CD14-positive monocyte (primary cell): ENCODE data around the gene DCLK2. TPM values are rescaled to one million over a fixed set of nuclear protein-coding genes. Genes with fewer than 3 reads are reported as not detected.

ENCODE experiments used
- DNase-seq, 3 donors: peaks; one replicate each; pipeline ENCODE4 v3.0.0-alpha.2; 2011 to 2022
- H2AFZ ChIP-seq: 2 replicates; pipeline ENCODE4 v1.6.0; 2012; ENCODE audit warnings: mild to moderate bottlenecking, low read depth, low read length, inconsistent platforms; ENCODE audit not compliant: insufficient read depth, poor library complexity, severe bottlenecking
- H3K27ac ChIP-seq, 2 donors: 1 replicate in 1 of 2; 2 replicates in 1 of 2; pipeline ENCODE4 v1.5.1; 2012 to 2013; ENCODE audit warnings: low read length in 2 of 2, control low read depth in 1 of 2, inconsistent platforms in 1 of 2, low read depth in 1 of 2, mild to moderate bottlenecking in 1 of 2
- H3K27me3 ChIP-seq, 2 donors: one replicate each; pipeline versions ENCODE4 v1.6.0 to v1.6.1; 2011 to 2013; ENCODE audit warnings: low read length in 2 of 2; ENCODE audit not compliant: control insufficient read depth in 2 of 2, insufficient read depth in 2 of 2
- H3K36me3 ChIP-seq, 2 donors: replicated peaks in 1 of 2; 1 replicate in 1 of 2; 2 replicates in 1 of 2; pipeline versions ENCODE4 v1.5.1 to v1.6.1; 2012 to 2013; ENCODE audit warnings: low read length in 2 of 2, control low read depth in 1 of 2, inconsistent platforms in 1 of 2, mild to moderate bottlenecking in 1 of 2; ENCODE audit not compliant: insufficient read depth in 2 of 2, control insufficient read depth in 1 of 2
- H3K4me1 ChIP-seq, 2 donors: 1 replicate in 1 of 2; 2 replicates in 1 of 2; pipeline versions ENCODE4 v1.5.1 to v1.6.1; 2012 to 2013; ENCODE audit warnings: low read length in 2 of 2, control low read depth in 1 of 2, inconsistent platforms in 1 of 2, mild to moderate bottlenecking in 1 of 2, moderate library complexity in 1 of 2; ENCODE audit not compliant: insufficient read depth in 2 of 2, control insufficient read depth in 1 of 2
- H3K4me2 ChIP-seq: replicated peaks from 2 replicates; pipeline ENCODE3; 2012; ENCODE audit warnings: low read length, moderate library complexity, mild to moderate bottlenecking; ENCODE audit not compliant: poor library complexity, severe bottlenecking; ENCODE audit errors: extremely low read depth
- H3K4me3 ChIP-seq, 3 experiments: fragments of 200-600 bp in 1 of 3; sonication (generic) in 1 of 3; replicated peaks in 1 of 3; 1 replicate in 2 of 3; 2 replicates in 1 of 3; pipeline ENCODE4 v1.5.1; 2011 to 2013; ENCODE audit warnings: low read length in 3 of 3, mild to moderate bottlenecking in 3 of 3, control low read depth in 2 of 3, low read depth in 2 of 3, inconsistent platforms in 1 of 3, moderate library complexity in 1 of 3
- H3K79me2 ChIP-seq: 2 replicates; pipeline ENCODE4 v1.6.0; 2012; ENCODE audit warnings: mild to moderate bottlenecking, control low read depth, inconsistent platforms, low read length, moderate library complexity; ENCODE audit not compliant: insufficient read depth
- H3K9ac ChIP-seq: 2 replicates; pipeline ENCODE4 v1.6.0; 2017; ENCODE audit warnings: low read length, mild to moderate bottlenecking; ENCODE audit not compliant: insufficient read depth, poor library complexity, severe bottlenecking
- H3K9me3 ChIP-seq, 2 donors: replicated peaks in 1 of 2; 1 replicate in 1 of 2; 2 replicates in 1 of 2; pipeline versions ENCODE4 v1.5.1 to v1.6.1; 2012 to 2013; ENCODE audit warnings: low read length in 2 of 2, control low read depth in 1 of 2; ENCODE audit not compliant: control insufficient read depth in 1 of 2, insufficient read depth in 1 of 2
- H4K20me1 ChIP-seq: 2 replicates; pipeline ENCODE4 v1.6.0; 2012; ENCODE audit warnings: mild to moderate bottlenecking, low read length, control low read depth, moderate library complexity; ENCODE audit not compliant: insufficient read depth
- H3K27ac Mint-ChIP-seq, 7 donors: one replicate each; pipeline ENCODE4 v1.8.0; 2020; ENCODE audit warnings: mild to moderate bottlenecking in 7 of 7, mixed read lengths in 7 of 7, moderate library complexity in 6 of 7, inconsistent platforms in 2 of 7
- H3K27me3 Mint-ChIP-seq, 3 donors: one replicate each; pipeline ENCODE4 v1.8.0; 2021 to 2022; ENCODE audit warnings: low read depth in 3 of 3, mild to moderate bottlenecking in 3 of 3, mixed read lengths in 3 of 3, moderate library complexity in 3 of 3, inconsistent platforms in 1 of 3
- H3K36me3 Mint-ChIP-seq, 2 donors: one replicate each; pipeline ENCODE4 v1.8.0; 2020; ENCODE audit warnings: mixed read lengths in 2 of 2, inconsistent platforms in 1 of 2, mild to moderate bottlenecking in 1 of 2
- H3K4me1 Mint-ChIP-seq: one replicate; pipeline ENCODE4 v1.8.0; 2020; ENCODE audit warnings: mild to moderate bottlenecking, mixed read lengths
- H3K4me3 Mint-ChIP-seq, 2 donors: one replicate each; pipeline ENCODE4 v1.8.0; 2020; ENCODE audit warnings: mild to moderate bottlenecking in 2 of 2, mixed read lengths in 2 of 2, moderate library complexity in 1 of 2
- H3K9me3 Mint-ChIP-seq, 7 donors: one replicate each; pipeline ENCODE4 v1.8.0; 2020 to 2022; ENCODE audit warnings: mixed read lengths in 7 of 7, mild to moderate bottlenecking in 6 of 7, moderate library complexity in 6 of 7, inconsistent platforms in 2 of 7
- WGBS: methylation state at CpG from one replicate; pipeline ENCODE4 v1.1.5; 2013; ENCODE audit warnings: missing lambda C conversion rate; ENCODE audit not compliant: insufficient coverage; 5-methylcytosine and 5-hydroxymethylcytosine counted together
- intact Hi-C, 2 donors: fragments of 100-400 bp; cut with micrococcal nuclease; formaldehyde crosslinking; loops; one replicate each; pipeline versions ENCODE4 v1.15.0 to v1.15.1; 2023
- polyA plus RNA-seq, 3 donors: library from polyadenylated mRNA; depleted of rRNA in 1 of 3; unstranded in 2 of 3; stranded (reverse) in 1 of 3; fragments of 300-500 nt in 2 of 3; fragments of >200 nt in 1 of 3; fragmentation: Illumina TruSeq in 2 of 3; gene quantifications; 1 replicate in 2 of 3; 2 replicates in 1 of 3; pipeline ENCODE4 v1.2.3, GENCODE V29; 2012 to 2021
- TF ChIP-seq, protein P1 (sequence below): fragments of 200-600 bp; IDR thresholded peaks from one replicate; pipeline ENCODE4 v1.8.0; 2022; ENCODE audit warnings: antibody characterized with exemption, mild to moderate bottlenecking

DCLK2 gene
- polyA plus RNA-seq, 3 donors, result 0.13 TPM; not detected in 2

DNA sequence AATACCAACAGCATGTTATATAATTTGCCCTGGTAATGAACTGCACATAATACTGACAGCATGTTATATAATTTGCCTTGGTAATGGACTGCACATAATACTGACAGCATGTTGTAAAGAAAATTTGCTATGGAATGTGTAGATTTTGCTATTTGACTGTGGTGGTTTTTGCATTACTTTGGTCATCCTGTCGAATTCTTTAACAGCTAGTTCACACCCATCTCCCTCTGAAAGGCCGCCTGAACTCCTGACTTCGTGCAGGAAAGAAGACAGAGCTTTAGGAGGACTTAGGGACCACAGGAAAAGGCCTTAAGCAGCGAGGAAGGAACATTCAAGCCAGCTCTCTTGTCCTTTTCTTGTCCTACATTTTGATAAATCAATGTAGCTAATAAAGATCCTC is 45.2 kb upstream of the DCLK2 start:
- peaks cover 0 to 12% (median 6%) of the 10 kb centered on the region in 7 donors for H3K9me3 Mint-ChIP-seq
- H3K27ac Mint-ChIP-seq, result peak overlapping the region in 1 of 7 donors; percentile 43
- intact Hi-C loops, result no loop called here
- Histone ChIP-seq H3K79me2 (no peaks in the 10 kb centered on the region), H3K9me3 (no peaks in the 10 kb centered on the region), H3K27me3 (no peaks in the 10 kb centered on the region), H4K20me1 (no peaks in the 10 kb centered on the region), H3K27ac (no peak overlapping the region), H3K4me3 (no peak overlapping the region), H2AFZ (no peak overlapping the region), H3K9ac (no peak overlapping the region), H3K36me3 (no peaks in the 10 kb centered on the region), H3K4me1 (no peaks in the 10 kb centered on the region), H3K4me2 (no peak overlapping the region)
- no peaks in the 10 kb centered on the region for H3K36me3 Mint-ChIP-seq
- 100% methylated on average over 1 of the region's 4 CpGs for WGBS
- DNase-seq, result no peak
- H3K4me1 Mint-ChIP-seq, result no peaks in the 10 kb centered on the region
- TF ChIP-seq, protein P1, sequence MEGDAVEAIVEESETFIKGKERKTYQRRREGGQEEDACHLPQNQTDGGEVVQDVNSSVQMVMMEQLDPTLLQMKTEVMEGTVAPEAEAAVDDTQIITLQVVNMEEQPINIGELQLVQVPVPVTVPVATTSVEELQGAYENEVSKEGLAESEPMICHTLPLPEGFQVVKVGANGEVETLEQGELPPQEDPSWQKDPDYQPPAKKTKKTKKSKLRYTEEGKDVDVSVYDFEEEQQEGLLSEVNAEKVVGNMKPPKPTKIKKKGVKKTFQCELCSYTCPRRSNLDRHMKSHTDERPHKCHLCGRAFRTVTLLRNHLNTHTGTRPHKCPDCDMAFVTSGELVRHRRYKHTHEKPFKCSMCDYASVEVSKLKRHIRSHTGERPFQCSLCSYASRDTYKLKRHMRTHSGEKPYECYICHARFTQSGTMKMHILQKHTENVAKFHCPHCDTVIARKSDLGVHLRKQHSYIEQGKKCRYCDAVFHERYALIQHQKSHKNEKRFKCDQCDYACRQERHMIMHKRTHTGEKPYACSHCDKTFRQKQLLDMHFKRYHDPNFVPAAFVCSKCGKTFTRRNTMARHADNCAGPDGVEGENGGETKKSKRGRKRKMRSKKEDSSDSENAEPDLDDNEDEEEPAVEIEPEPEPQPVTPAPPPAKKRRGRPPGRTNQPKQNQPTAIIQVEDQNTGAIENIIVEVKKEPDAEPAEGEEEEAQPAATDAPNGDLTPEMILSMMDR, result no peak
- no peaks in the 10 kb centered on the region for H3K27me3 Mint-ChIP-seq
- no peak overlapping the region for H3K4me3 Mint-ChIP-seq

DNA sequence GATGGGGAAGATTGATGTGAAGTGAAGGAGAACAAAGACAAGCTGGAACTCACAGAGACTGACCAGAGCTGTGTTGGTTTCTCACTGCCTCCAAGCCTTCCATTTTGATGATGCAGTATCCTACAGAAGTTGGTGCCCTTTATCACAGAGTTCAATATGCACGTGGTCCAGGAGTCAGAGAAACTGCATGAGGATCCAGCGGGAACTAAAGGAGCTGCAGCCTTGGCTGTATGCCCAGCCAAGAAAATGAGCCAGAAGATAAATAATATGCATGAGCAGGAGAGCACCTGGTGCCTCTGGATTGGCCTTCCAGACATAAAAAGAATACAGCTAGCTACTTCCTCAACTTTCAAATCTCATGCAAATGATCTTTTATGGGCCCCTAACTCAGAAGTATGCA is 44.3 kb upstream of the DCLK2 start:
- Histone ChIP-seq H3K9ac (no peak overlapping the region), H3K79me2 (no peaks in the 10 kb centered on the region), H2AFZ (no peak overlapping the region), H3K27me3 (no peaks in the 10 kb centered on the region), H3K4me1 (no peaks in the 10 kb centered on the region), H3K36me3 (no peaks in the 10 kb centered on the region), H3K27ac (no peak overlapping the region), H3K9me3 (no peaks in the 10 kb centered on the region), H3K4me3 (no peak overlapping the region), H3K4me2 (no peak overlapping the region), H4K20me1 (no peaks in the 10 kb centered on the region)
- no peak overlapping the region for H3K4me3 Mint-ChIP-seq
- WGBS, result 92% methylated on average over 2 of the region's 2 CpGs
- no peaks in the 10 kb centered on the region for H3K4me1 Mint-ChIP-seq
- H3K36me3 Mint-ChIP-seq, result no peaks in the 10 kb centered on the region
- H3K27ac Mint-ChIP-seq, result no peak overlapping the region
- no peaks in the 10 kb centered on the region for H3K27me3 Mint-ChIP-seq
- DNase-seq, result no peak
- peaks cover 0 to 12% (median 6%) of the 10 kb centered on the region in 7 donors for H3K9me3 Mint-ChIP-seq
- intact Hi-C loops, result no loop called here
- TF ChIP-seq, protein P1, result no peak
